ENCODE results near the gene INTS6.

GRCh38 chr13:51499841-51500240 is 47.0 kb upstream of the INTS6 start:
- TF ChIP-seq ETV6 (CRISPR knock-in tag; IDR thresholded peaks at IDR 0.05) (no peak), HMGXB4 (CRISPR knock-in tag; IDR thresholded peaks at IDR 0.05) (no peak), IRF2 (CRISPR knock-in tag; IDR thresholded peaks at IDR 0.05; ENCODE audit: borderline replicate concordance, low read depth) (no peak), ATF2 (CRISPR knock-in tag; IDR thresholded peaks at IDR 0.05; ENCODE audit: borderline replicate concordance, low read depth) (no peak), ZNF423 (CRISPR knock-in tag; IDR thresholded peaks at IDR 0.05) (no peak), JUN (CRISPR knock-in tag; IDR thresholded peaks at IDR 0.05) (no peak), HMGA2 (CRISPR knock-in tag; IDR thresholded peaks at IDR 0.05) (no peak)
